ENCODE results near the gene KLHL7.
A peak's percentile ranks its signal among the peaks of the same experiment; 100 is the strongest.

The KLHL7 gene

DNA sequence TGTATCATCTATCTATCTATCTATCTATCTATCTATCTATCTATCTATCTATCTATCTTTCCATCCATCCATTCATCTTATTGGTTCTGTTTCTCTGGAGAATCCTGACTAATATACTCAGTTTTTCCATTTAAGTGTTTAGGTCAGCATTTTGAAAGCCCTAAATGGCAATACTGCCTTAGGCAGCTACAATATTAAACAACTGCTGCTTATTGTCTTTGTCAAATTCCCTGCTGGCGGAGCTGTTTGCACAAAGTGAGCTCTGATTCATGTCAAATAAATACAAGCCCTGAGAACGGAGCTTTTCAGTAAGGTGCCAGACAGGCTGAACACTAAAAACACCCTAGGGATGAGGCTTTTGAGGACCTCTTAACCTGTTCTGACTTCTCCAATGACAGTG is 7.1 kb upstream of the KLHL7 start:
- H3K27me3 Mint-ChIP-seq, result no peaks in the 10 kb centered on the region
- no peaks in the 10 kb centered on the region for H3K9me3 Mint-ChIP-seq
- peaks cover 5% of the 10 kb centered on the region for H3K36me3 Mint-ChIP-seq
- H3K27ac Mint-ChIP-seq, result no peak overlapping the region
- H3K4me3 Mint-ChIP-seq, result no peak overlapping the region
- H3K4me1 Mint-ChIP-seq, result no peaks in the 10 kb centered on the region

GRCh38 chr7:23100697-23101096 is 4.9 kb upstream of the KLHL7 start:
- H3K36me3 Mint-ChIP-seq, result peaks cover 2% of the 10 kb centered on the region

GRCh38 chr7:23105086-23105643 is 420 bp upstream of the KLHL7 start:
- Mint-ChIP-seq H3K27me3 (no peaks in the 10 kb centered on the region), H3K9me3 (no peaks in the 10 kb centered on the region), H3K36me3 (peaks cover 2% of the 10 kb centered on the region), H3K4me1 (peaks cover 43% of the 10 kb centered on the region), H3K27ac (peak overlapping the region; percentile 99), H3K4me3 (peak overlapping the region; percentile 94)

More at GRCh38 chr7:23100697-23101096, 4.9 kb upstream of the KLHL7 start:
- Mint-ChIP-seq H3K4me3 (no peak overlapping the region), H3K27ac (no peak overlapping the region), H3K9me3 (no peaks in the 10 kb centered on the region), H3K27me3 (no peaks in the 10 kb centered on the region), H3K4me1 (peaks cover 4% of the 10 kb centered on the region)

DNA sequence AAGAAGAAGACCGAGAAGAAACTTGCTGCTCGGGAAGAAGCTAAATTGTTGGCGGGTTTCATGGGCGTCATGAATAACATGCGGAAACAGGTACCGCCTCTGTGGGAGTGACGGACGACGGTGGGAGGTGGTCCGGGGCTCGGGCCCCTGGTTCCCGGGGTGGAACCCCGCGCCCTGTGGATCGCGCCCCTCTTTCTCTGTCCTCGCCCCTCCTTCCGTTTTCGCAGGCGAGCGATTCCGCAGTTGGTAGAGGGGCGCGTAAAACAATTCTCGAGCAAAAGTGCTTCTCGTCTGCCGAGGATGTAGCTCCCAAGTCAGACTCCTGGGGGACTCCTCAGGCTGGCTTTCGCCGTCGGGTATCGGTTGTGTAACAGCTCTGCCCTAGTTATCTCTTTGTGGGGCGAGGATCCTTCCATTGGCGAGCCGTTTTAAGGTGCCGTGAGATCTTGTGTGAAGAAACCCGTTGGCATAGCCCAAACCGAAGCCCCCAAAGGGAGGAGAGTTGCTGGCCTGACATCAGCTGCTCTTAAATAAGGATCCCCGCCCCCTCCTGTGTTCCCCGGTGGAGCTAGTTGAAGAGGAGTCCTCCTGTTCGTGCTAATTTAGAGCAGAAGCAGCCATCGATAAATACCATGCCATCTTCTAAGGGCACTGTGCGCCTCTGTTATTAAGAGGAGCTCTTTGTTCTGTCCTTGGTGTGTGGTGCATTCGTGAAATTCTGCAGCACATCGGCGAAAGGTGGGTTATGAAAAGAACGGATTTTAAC is 655 bp downstream of the KLHL7 start:
- Mint-ChIP-seq H3K27me3 (no peaks in the 10 kb centered on the region), H3K4me3 (peak overlapping the region; percentile 94), H3K9me3 (no peaks in the 10 kb centered on the region), H3K4me1 (peaks cover 49% of the 10 kb centered on the region), H3K27ac (peak overlapping the region; percentile 99), H3K36me3 (peaks cover 2% of the 10 kb centered on the region)

DNA sequence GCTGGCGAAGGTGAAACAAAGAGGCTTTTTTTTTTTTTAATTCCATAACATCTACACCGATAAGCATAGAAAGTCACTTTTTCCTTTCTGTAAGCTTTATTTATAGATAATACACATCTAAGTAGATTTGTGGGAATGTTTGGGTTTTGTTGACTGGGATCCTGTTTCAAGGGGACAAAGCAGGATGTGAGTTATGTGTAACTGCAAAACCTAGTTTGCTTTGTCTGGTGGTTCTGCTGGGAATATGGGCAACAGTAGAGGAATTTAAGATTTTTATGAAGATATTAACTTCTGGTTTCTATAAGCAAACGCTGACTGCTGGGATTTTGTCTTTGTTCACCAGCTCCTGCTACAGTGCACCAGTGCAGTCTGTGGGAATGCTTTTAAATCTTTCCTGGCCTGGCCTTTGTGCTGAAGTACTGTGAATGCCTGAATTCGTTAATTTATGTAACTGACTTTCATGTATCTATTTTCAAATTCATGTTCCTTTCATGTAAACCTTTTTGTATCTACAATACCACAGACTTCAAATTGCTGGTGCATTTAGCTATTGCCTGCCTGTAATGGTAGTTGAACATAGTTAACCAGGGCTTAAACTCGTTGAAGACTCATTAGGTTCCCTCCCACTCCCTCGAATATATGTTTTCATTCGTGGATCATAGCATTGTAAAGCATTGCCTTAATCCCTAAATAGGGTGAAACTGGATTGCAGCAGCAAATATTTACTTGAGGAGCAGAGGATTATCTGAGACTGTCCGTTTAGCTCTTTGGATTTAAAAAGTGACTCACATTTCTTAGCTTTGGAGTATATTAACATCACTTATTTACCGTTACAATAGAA is 1.5 kb downstream of the KLHL7 start:
- Mint-ChIP-seq H3K36me3 (peaks cover 2% of the 10 kb centered on the region), H3K27me3 (no peaks in the 10 kb centered on the region), H3K9me3 (no peaks in the 10 kb centered on the region), H3K27ac (peak overlapping the region; percentile 49), H3K4me1 (peaks cover 49% of the 10 kb centered on the region), H3K4me3 (peak overlapping the region; percentile 94)

GRCh38 chr7:23107781-23108180 is 2.2 kb downstream of the KLHL7 start:
- Mint-ChIP-seq H3K4me3 (peak overlapping the region; percentile 40), H3K27me3 (no peaks in the 10 kb centered on the region), H3K9me3 (no peaks in the 10 kb centered on the region), H3K36me3 (peaks cover 2% of the 10 kb centered on the region), H3K4me1 (peaks cover 53% of the 10 kb centered on the region), H3K27ac (no peak overlapping the region)

DNA sequence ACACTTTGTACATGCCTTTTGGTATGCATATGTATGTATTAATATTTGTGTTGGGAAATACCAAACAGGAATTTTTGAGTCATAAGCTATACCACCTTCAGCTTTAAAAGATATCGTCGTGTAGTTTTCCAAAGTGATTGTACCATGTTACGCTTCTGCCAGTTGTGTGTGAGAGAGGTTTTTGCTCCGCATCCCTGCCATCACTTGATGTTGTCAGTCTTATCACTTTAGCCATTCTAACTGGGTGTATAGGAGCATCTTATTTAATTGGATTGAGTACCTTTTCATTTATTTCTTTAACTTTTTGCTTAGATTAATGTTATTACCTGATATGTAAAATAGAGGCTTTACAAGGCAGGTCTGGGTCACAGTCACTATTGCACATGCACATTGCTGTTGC is 3.4 kb downstream of the KLHL7 start:
- Mint-ChIP-seq H3K4me1 (peaks cover 61% of the 10 kb centered on the region), H3K9me3 (no peaks in the 10 kb centered on the region), H3K27ac (no peak overlapping the region)

GRCh38 chr7:23109470-23109869 is 3.9 kb downstream of the KLHL7 start:
- no peak overlapping the region for H3K27ac Mint-ChIP-seq
- H3K4me3 Mint-ChIP-seq, result no peak overlapping the region
- H3K4me1 Mint-ChIP-seq, result peaks cover 61% of the 10 kb centered on the region
- peaks cover 2% of the 10 kb centered on the region for H3K36me3 Mint-ChIP-seq
- no peaks in the 10 kb centered on the region for H3K27me3 Mint-ChIP-seq
- no peaks in the 10 kb centered on the region for H3K9me3 Mint-ChIP-seq

More for the DNA sequence above, 3.4 kb downstream of the KLHL7 start:
- H3K4me3 Mint-ChIP-seq, result no peak overlapping the region
- H3K27me3 Mint-ChIP-seq, result no peaks in the 10 kb centered on the region
- H3K36me3 Mint-ChIP-seq, result peaks cover 2% of the 10 kb centered on the region

GRCh38 chr7:23114896-23115295 is 9.3 kb downstream of the KLHL7 start:
- H3K9me3 Mint-ChIP-seq, result no peaks in the 10 kb centered on the region

GRCh38 chr7:23115991-23116390 is 10.4 kb downstream of the KLHL7 start:
- no peak overlapping the region for H3K4me3 Mint-ChIP-seq
- H3K9me3 Mint-ChIP-seq, result no peaks in the 10 kb centered on the region
- H3K4me1 Mint-ChIP-seq, result peaks cover 25% of the 10 kb centered on the region
- no peaks in the 10 kb centered on the region for H3K27me3 Mint-ChIP-seq
- H3K36me3 Mint-ChIP-seq, result peaks cover 6% of the 10 kb centered on the region
- no peak overlapping the region for H3K27ac Mint-ChIP-seq

More at GRCh38 chr7:23114896-23115295, 9.3 kb downstream of the KLHL7 start:
- Mint-ChIP-seq H3K27me3 (no peaks in the 10 kb centered on the region), H3K27ac (no peak overlapping the region), H3K36me3 (peaks cover 3% of the 10 kb centered on the region), H3K4me3 (no peak overlapping the region), H3K4me1 (peaks cover 29% of the 10 kb centered on the region)

DNA sequence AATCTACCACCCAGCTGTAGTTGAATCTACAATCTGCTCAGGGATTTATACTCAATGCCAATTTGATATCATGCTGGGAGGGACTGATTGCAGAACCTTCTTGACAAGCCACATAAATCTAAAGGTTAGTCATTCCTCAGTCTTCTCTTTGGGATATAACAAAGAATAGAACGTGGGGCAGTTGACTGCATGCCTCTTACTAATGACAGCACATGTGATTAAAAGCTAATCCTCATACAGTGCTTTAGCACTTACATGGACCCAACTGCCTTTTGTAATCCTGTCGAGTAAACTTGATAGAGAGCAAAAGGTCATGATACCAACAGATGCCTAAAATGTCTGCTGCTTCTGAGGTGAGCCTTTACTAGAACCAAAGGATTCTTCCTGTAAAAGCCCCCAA is 12.3 kb downstream of the KLHL7 start:
- Mint-ChIP-seq H3K4me3 (no peak overlapping the region), H3K36me3 (peaks cover 8% of the 10 kb centered on the region), H3K4me1 (peaks cover 21% of the 10 kb centered on the region), H3K27me3 (no peaks in the 10 kb centered on the region), H3K9me3 (no peaks in the 10 kb centered on the region), H3K27ac (no peak overlapping the region)

- no peak overlapping the region for H3K27ac Mint-ChIP-seq
These were observed 14.5 kb downstream of the KLHL7 start for GRCh38 chr7:23120106-23120505.

DNA sequence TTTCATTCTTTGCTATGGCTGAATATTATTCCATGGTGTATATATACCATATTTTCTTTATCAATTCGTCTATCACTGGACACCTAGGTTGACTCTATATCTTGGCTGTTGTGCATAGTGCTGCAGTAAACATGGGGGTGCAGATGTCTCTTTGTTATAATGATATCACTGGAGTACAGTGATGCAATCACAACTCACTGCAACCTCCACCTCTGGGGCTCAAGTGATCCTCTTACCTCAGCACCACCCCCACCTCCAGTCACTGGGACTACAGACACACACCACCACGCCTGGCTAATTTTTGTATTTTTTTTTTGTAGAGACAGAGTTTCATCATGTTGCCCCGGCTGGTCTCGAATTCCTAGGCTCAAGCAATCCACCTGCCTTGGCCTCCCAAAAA is 15.6 kb downstream of the KLHL7 start:
- Mint-ChIP-seq H3K4me3 (no peak overlapping the region), H3K4me1 (peaks cover 13% of the 10 kb centered on the region), H3K9me3 (no peaks in the 10 kb centered on the region), H3K27ac (no peak overlapping the region), H3K36me3 (peaks cover 11% of the 10 kb centered on the region), H3K27me3 (no peaks in the 10 kb centered on the region)

More at GRCh38 chr7:23120106-23120505, 14.5 kb downstream of the KLHL7 start:
- H3K4me3 Mint-ChIP-seq, result no peak overlapping the region
- H3K4me1 Mint-ChIP-seq, result peaks cover 13% of the 10 kb centered on the region
- H3K9me3 Mint-ChIP-seq, result no peaks in the 10 kb centered on the region
- H3K36me3 Mint-ChIP-seq, result peaks cover 11% of the 10 kb centered on the region
- no peaks in the 10 kb centered on the region for H3K27me3 Mint-ChIP-seq

DNA sequence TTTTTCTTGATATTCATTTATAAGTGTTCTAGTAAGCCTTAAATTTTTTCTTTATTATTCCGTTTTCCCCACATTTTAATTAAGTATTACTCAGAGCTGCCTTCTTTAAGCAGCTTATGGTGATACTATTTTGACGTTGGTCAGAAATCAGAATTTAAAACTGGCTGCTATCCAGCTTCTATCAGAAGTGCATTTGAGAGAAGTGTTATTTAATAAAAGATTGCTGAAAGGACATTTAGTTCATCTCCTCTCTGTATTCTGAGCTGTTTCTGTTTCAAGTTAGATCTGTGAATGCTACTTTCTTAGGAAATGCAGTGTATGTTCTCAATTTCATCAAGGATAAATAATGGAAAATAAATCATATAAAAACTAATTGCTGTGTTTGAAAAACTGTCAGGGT is 17.4 kb downstream of the KLHL7 start:
- Mint-ChIP-seq H3K4me3 (no peak overlapping the region), H3K9me3 (no peaks in the 10 kb centered on the region), H3K36me3 (peaks cover 16% of the 10 kb centered on the region), H3K27me3 (no peaks in the 10 kb centered on the region), H3K4me1 (peaks cover 9% of the 10 kb centered on the region), H3K27ac (no peak overlapping the region)

DNA sequence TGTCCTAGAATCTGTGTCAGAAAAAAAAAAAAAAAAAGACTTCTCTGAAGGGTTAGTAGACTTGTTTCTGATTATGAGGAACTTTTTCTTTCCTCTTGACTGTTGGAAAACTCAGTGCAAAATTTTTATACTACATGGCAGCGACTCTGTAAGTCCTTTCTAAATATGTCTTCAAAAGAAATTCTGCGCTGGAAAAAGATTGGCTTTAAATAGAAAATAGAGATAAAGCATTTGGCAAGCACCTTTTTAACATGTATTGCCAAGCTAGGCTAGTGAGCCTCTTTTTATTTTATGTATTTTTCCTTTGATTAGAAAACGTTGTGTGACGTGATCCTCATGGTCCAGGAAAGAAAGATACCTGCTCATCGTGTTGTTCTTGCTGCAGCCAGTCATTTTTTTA is 17.9 kb downstream of the KLHL7 start:
- peaks cover 9% of the 10 kb centered on the region for H3K4me1 Mint-ChIP-seq
- no peak overlapping the region for H3K4me3 Mint-ChIP-seq
- H3K9me3 Mint-ChIP-seq, result no peaks in the 10 kb centered on the region
- no peak overlapping the region for H3K27ac Mint-ChIP-seq
- peaks cover 18% of the 10 kb centered on the region for H3K36me3 Mint-ChIP-seq
- no peaks in the 10 kb centered on the region for H3K27me3 Mint-ChIP-seq

DNA sequence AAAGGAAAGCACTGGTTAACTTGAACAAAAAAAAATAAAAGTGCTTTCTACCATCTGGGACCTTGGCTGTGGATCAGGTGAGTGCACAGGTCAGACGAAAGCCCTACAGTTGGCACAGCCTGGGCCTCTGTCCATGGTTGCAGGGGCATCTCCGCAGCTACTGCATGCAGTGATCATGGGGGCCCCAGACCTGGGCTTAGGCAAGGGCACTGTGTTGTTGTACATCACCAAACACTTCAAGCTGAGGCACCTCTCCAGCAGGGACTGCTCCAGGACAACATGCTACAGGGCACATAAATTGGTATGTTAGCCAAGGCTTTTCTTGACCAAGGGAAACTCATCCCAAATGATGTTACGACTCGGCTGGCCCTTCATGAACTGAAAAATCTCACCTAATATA is 23.5 kb downstream of the KLHL7 start:
- no peak overlapping the region for H3K4me3 Mint-ChIP-seq
- H3K27me3 Mint-ChIP-seq, result no peaks in the 10 kb centered on the region
- H3K36me3 Mint-ChIP-seq, result peaks cover 24% of the 10 kb centered on the region

More for the DNA sequence above, 23.5 kb downstream of the KLHL7 start:
- Mint-ChIP-seq H3K4me1 (no peaks in the 10 kb centered on the region), H3K9me3 (no peaks in the 10 kb centered on the region), H3K27ac (no peak overlapping the region)
